Fibroblast of skin of back (primary cell): ENCODE measurements around the gene CEMP1.

ENCODE experiments used
- DNase-seq: peaks from one replicate; pipeline ENCODE4 v3.0.0-alpha.2; 2013

The CEMP1 gene

DNA sequence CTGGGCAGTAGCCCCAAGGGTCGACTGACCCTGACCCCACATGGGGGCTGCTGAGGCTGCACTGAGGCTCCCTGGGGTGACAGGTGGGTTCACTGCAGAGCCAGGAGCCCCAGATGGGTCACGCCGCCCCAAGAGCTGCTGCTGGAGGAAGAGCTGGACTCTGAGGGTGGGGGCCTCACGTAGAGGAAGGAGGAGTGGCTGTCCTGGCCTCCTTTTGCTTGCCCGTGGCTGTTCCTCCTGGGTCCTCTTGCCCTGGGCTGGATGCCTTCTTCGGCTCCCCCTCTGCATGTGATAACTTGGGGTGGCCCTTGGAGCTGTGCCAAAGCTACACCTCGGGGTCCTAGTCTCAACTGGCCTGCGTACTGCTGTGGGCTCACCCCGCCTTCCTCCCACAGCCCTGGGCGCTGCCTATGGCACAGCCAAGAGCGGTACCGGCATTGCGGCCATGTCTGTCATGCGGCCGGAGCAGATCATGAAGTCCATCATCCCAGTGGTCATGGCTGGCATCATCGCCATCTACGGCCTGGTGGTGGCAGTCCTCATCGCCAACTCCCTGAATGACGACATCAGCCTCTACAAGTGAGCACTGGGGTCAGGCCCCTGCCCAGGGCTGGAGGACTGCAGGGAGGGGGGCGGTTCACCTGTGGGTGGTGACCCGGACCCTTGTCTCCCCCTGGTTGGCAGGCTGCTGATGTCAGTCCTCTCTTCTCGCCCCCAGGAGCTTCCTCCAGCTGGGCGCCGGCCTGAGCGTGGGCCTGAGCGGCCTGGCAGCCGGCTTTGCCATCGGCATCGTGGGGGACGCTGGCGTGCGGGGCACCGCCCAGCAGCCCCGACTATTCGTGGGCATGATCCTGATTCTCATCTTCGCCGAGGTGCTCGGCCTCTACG lies 12.1 kb downstream of the CEMP1 start:
- DNase-seq = no peak

DNA sequence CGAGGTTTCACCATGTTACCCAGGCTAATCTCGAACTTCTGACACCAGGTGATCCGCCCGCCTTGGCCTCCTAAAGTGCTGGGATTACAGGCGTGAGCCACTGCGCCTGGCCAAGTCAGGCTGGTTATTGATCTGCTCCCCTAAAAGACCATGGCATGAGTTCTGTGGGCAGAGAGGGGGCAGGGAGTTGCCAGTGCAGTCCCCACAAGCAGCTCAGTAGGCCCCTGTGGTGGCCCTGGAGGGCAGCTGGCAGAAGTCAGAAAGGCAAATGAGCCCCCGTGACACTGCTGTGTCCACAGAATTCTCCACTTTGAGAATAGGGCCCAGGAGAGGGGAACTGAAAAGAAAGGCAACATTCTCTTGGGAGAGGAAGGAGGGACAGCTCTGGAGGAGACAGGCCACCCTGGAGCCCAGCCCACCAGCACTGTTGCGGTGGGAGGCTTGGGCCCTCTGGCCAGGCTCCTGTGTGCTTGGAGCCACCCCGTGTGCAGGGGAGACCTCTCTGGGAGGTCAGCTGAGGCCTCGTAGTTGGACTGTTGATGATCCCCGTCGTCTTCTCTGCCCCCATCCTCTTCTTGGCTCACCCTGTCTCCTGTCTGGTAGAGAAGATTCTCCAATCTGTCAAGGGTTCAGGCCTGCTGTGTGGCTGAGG lies 13.1 kb downstream of the CEMP1 start:
- no peak for DNase-seq

- no peak for DNase-seq
Measured at GRCh38 chr16:2516391-2517240, 14.6 kb downstream of the CEMP1 start.

GRCh38 chr16:2515180-2515851 lies 15.9 kb downstream of the CEMP1 start:
- DNase-seq = no peak

DNA sequence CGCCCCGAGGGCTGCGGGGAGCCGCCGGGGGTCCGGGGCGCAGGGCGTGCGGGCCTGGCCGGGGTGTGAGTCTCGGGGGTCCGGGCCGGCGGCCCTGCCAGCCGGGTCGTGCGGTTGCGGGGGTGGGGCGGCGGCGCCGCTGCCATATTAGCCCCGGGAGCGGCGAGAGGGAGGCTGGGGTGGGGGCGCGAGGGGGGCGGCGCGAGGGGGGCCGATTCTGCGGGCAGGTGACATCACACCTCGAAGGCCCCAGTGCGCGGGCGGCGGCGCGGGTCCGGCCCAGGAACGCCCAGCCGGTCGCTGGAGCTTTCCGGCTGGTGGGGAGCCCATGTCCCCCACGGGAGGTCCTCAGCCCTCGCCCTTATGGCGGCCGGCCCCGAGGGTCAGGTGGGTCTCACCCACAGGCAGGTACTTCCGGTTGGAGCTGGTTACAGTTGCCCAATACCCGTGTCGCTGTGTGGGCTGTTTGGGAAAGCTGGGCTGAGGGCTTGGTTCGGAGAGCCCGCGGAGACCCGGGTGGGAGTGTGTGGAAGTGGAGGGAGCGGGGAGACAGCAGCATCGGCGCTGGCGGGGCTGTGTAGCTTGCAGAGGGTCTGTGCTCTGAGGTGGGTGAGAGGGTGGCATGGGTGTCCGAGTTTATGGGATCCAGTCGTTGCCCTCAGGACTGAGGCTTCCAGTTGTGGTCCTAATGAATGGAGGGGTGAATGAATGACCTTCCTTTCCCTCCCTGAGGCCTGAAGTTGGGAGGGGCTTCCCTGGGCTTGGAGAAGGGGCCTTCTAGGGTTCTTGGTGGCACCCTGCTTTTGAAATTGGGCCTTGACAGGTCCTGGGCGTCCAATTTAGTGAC lies 16.7 kb downstream of the CEMP1 start:
- no peak for DNase-seq

GRCh38 chr16:2513405-2514332 lies 17.5 kb downstream of the CEMP1 start, which contains the start of gene ATP6V0C:
Gene ATP6V0C (plus strand): TSS chr16:2513952. CDS start chr16:2514104, 152 bp downstream.
- DNase-seq = peak; percentile 83

DNA sequence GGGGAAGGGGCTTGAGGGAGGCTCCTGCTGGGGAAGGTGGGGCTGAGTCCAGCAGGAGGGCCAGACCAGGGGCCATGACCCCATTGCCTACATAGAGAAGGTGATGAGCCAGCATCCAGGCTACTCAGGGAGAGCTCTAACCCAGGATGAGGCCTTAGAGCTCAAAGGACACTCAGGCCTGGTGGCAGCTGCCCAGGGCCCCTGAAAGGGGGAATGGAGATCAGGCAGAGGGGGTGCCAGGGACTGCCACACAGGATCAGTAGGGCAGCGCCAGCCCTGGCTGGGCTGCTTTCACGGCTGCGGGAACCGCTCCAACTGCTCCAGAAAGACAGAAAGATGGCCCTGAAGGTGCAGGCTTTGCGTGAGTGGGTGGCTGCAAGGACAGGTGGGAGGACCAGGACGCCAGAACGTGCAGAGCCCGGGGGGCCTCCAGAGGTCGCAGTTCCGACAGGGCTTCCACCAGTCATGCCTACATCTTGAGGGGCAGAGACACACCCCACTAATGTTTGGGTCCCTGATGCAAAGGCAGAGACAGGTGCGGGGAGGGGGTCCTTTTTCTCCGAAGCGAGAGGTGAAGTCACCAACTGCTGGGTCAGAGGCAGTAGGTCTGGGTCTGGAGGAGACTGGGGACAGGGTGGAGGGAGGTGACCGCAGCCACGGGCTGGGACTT lies 18.3 kb downstream of the CEMP1 start:
- DNase-seq = no peak

GRCh38 chr16:2511996-2512734 lies 19.0 kb downstream of the CEMP1 start:
- DNase-seq = no peak

DNA sequence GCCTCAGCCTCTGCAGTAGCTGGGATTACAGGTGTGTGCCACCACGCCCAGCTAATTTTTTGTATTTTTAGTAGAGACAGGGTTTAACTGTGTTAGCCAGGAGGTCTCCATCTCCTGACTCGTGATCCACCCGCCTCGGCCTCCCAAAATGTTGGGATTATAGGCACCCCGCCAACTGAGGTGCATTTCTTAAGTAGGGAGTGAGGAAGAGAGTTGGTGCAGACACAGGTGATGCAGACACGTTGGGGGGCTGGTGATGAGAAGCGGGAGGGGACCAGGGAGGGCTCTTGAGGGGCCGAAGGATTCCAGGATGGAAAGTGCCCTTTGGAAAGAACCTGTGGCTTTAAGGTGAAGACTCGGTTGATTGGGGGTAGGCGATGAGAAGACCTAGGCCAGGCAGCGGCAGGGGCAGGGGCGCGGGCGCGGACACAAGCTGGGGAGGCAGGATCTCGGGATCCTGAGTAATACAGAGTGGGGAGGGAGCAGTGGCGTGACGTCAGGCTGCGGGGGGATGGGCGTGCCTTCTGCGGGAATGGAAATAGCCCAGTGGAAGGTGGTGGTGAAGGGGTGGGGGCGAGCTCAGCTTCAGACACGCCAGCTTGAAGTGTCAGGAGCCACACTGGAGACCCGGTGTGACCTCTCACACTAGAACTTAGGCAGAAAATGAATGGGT lies 19.9 kb downstream of the CEMP1 start:
- peak; percentile 47 for DNase-seq

- no peak for DNase-seq
Measured at GRCh38 chr16:2508722-2509400, 22.3 kb downstream of the CEMP1 start.

DNA sequence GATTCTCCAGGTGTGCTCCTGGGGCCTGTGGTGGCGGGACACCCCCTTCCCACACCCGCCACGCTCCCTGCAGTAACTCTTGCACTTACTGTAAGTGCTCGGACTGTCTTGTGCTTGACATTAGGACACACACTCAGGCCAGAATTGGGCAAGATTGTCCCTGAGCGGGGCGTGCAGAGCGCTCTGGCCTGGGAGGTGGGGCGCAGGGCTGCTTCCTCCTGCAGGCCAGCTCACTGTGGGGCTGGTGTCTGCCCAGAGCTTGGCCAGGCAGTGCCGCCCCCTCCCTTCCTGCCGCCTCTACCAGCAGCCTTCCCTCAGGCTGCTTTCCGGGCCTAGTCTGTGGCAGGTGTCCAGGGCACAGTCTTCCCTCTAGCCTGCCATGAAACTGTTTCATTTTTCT lies 23.5 kb downstream of the CEMP1 start:
- no peak for DNase-seq

DNA sequence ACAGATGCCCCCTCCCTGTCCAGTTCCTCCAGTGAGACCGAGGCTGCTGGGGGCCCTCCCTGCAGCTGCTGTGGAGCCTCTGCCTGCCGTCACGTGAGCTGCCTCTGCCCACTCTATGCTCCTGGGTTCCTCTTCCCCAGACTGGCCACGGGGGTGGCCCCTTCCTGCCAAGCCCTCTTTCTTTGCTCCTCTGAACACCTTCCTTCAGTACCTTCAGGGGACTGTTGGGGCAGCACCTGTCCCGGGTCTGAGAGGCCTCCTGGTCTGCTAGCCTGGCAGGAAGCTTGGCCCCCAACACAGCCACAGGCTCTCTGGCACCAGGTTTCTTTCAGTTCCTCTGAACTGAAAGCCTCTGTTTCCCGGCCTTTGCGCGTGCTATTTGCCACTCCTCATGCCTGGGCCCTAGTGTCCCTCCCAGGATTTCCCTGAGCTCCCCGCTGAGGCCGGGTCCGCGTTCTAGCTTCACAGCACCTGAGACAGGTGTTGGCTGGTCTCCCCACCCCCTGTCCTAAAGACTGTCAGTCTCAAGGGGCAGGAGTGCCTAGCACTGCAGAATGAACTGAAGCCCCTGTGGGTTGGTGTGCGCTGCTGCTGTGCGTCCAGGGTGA lies 24.1 kb downstream of the CEMP1 start:
- no peak for DNase-seq

GRCh38 chr16:2505695-2506094 lies 25.5 kb downstream of the CEMP1 start:
- DNase-seq = no peak

DNA sequence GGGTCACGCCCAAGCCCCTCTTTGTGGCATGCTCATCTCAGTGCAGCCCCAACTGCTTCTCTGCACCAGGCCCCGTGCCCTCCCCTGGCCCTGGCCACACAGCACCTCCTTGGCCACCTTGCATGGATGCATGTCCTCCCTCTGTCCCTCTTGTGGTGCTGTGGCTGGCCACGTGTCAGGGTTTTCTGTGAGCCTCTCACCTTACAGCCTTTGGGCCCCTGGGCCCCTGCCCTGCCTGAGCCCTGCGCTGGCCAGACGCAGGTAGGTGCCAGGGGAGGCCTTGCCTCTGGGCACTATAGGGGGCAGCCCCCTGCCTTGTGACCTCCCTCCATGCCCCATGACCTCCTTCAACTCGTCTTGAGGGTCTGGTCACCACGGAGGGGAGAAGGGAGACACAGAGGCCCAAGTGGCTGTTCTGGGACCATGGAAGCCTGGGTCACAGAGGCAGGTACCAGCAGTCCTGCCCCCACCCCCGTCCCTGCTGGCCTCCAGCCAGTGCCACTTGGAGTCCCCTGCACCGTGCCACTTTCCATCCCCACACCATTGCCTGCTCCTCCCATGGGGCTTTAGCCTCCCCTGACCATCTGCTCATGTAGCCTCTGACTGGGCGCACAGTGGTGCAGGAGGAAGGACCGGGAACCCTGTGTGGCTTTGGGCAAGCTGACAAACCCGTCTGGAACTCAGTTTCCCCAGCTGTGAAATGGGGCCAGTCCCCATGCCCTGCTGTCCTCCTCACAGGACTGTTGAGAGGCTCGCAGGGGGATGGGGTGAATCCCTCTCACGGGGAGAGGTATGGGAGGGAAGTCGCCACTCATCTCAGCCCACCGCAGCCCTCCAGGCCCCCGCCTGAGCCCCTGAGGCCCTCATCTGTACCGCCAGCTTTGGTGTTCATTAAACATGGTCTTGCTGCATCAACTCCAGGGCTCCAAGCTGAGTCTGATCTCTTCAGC lies 29.0 kb downstream of the CEMP1 start:
- DNase-seq = no peak

- DNase-seq = peak; percentile 66
Measured at GRCh38 chr16:2500918-2501750, 30.1 kb downstream of the CEMP1 start.
